IPS DF 4.7 (cell line): ENCODE results near the gene DGKB.

ENCODE experiments used
- DNase-seq: peaks from one replicate; pipeline ENCODE4 v3.0.0-alpha.2; 2013; ENCODE audit warnings: low spot score; ENCODE audit errors: extremely low read depth

Gene DGKB

GRCh38 chr7:14144538-14144937 lies 758.0 kb downstream of the DGKB start:
- no peak for DNase-seq

GRCh38 chr7:14144109-14144508 lies 758.4 kb downstream of the DGKB start:
- no peak for DNase-seq

DNA sequence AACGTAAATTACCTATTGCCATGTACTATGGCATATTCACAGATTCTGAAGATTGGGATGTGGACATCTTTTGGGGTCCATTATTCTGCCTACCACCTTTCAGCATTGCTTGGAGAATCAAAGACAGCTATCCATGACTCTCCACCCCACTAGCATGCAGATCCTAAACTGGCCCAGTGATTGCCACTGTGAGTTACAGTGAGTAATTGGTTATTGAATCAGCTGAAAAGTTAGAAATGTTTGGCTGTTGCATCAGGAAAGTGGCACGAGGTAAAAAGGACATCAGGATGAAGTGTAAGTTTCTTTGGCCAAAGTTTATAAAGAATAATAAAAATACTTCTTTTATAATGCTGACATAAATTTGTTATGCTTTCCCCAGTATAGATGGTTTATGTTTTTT lies 764.9 kb downstream of the DGKB start:
- DNase-seq: no peak

GRCh38 chr7:14133752-14134151 lies 768.8 kb downstream of the DGKB start:
- no peak for DNase-seq

- no peak for DNase-seq
These were observed 776.6 kb downstream of the DGKB start for GRCh38 chr7:14125998-14126397.

GRCh38 chr7:14124716-14125115 lies 777.8 kb downstream of the DGKB start:
- no peak for DNase-seq

- no peak for DNase-seq
These were observed 778.6 kb downstream of the DGKB start for GRCh38 chr7:14123923-14124322.

DNA sequence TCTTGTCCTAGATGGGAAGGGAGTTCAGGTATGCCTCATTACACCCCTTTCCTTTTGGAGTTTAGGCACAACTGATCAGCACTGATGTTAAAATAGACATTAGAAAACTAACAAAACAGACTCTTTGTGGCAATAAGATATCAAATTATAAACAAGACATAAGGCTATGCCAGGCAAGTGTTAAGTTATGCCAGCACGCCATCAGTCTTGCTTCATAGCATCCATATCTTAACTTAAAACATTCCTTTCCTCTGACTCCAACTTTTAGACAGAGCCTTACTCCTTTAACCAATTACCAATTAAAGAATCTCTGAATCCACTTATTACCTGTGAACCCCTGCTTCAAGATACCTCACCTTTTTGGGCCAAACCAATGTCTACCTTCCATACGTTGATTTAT lies 786.9 kb downstream of the DGKB start:
- DNase-seq: no peak

GRCh38 chr7:14104861-14105260 lies 797.7 kb downstream of the DGKB start:
- DNase-seq: no peak

GRCh38 chr7:14096159-14096558 lies 806.4 kb downstream of the DGKB start:
- DNase-seq: no peak

DNA sequence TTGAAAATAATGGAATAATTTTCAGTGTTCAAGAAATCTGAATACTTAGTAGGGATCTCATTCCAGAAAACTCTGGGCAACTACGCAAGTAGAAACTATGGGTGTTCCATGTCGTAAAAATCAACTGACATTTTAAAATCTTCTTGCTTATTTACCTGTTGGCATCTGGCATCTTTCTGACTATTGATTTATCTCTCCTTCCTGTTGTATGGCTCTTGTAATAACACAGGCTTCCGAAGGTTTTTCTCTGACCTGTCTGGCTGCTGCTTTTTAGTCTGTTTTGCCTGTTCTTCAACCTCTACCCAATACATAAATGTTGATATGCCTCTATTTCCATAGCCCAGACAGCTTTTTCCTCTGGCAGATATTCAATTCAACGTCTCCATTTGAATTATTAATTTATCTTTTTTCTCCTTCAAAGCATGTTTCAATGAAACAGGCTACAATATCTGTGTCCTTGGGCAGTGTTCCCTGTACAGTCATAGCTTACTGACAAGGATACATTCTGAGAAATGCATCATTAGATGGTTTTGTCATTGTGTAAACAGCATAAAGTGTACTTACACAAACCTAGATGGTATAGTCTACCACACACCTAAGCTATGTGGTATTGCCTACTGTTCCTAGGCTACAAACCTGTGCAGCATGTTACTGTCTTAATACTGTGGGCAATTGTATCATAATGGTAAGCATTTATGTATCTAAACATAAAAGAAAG lies 807.2 kb downstream of the DGKB start:
- no peak for DNase-seq
